Kidney (tissue), 14 donors: ENCODE data around the gene RNF212. TPM values are rescaled to one million over a fixed set of nuclear protein-coding genes. Genes with fewer than 3 reads are reported as not detected.

ENCODE experiments used
- DNase-seq, 5 donors: peaks; one replicate each; pipeline ENCODE4 v3.0.0-alpha.2; 2013 to 2020
- FAIRE-seq: peaks from 2 replicates; lab custom pipeline; 2012; peaks lifted over from hg19 to GRCh38; lab: Jason Lieb, UNC
- H3K27ac ChIP-seq, 2 donors: one replicate each; pipeline ENCODE4 v1.7.0; 2013; ENCODE audit warnings: low read depth in 2 of 2, low read length in 2 of 2, inconsistent platforms in 1 of 2
- H3K27me3 ChIP-seq: one replicate; pipeline ENCODE4 v1.7.1; 2013; ENCODE audit warnings: low read length, inconsistent platforms; ENCODE audit not compliant: control insufficient read depth, insufficient read depth
- H3K36me3 ChIP-seq, 3 donors: one replicate each; pipeline versions ENCODE4 v1.7.0 to v1.7.1; 2013; ENCODE audit warnings: low read length in 3 of 3, control low read depth in 1 of 3, inconsistent platforms in 1 of 3; ENCODE audit not compliant: insufficient read depth in 3 of 3, control insufficient read depth in 2 of 3
- H3K4me1 ChIP-seq, 3 donors: one replicate each; pipeline versions ENCODE4 v1.7.0 to v1.7.1; 2013; ENCODE audit warnings: low read length in 3 of 3, inconsistent platforms in 1 of 3, low read depth in 1 of 3; ENCODE audit not compliant: control insufficient read depth in 2 of 3, insufficient read depth in 2 of 3
- H3K4me3 ChIP-seq, 3 donors: one replicate each; pipeline versions ENCODE4 v1.7.0 to v1.8.1; 2013; ENCODE audit warnings: low read length in 3 of 3, control low read depth in 1 of 3, inconsistent platforms in 1 of 3
- H3K9ac ChIP-seq, 3 donors: one replicate each; pipeline versions ENCODE4 v1.7.0 to v1.7.1; 2013; ENCODE audit warnings: low read length in 3 of 3, control low read depth in 1 of 3, inconsistent platforms in 1 of 3
- H3K9me3 ChIP-seq, 3 donors: one replicate each; pipeline versions ENCODE4 v1.7.0 to v1.7.1; 2013; ENCODE audit warnings: low read length in 3 of 3, control low read depth in 1 of 3, inconsistent platforms in 1 of 3; ENCODE audit not compliant: control insufficient read depth in 2 of 3, insufficient read depth in 1 of 3
- intact Hi-C: fragments of 100-400 bp; cut with DNase I; formaldehyde crosslinking; loops from one replicate; pipeline ENCODE4 v1.11.1; 2022
- polyA plus RNA-seq: library from polyadenylated mRNA; stranded (reverse); fragments of 350-450 nt; fragmentation: Illumina TruSeq; extraction: RNeasy Lipid Tissue Mini Kit (QIAGEN cat#74804); gene quantifications from one replicate; pipeline ENCODE4 v1.2.3, GENCODE V29; 2014; ENCODE audit warnings: low read depth, low replicate concordance; ENCODE audit not compliant: insufficient read depth
- total RNA-seq: library from RNA; stranded (reverse); fragmentation: NEBNext Ultra II Directional; extraction: Animal tissue kit (Norgen Biotek cat#: 25700); gene quantifications from one replicate; pipeline ENCODE4 v1.2.1, GENCODE V29; 2021
- TF ChIP-seq, protein P1 (sequence below): IDR thresholded peaks from 3 replicates; pipeline ENCODE4 v1.5.1; 2012; ENCODE audit warnings: mild to moderate bottlenecking, moderate library complexity, borderline replicate concordance; ENCODE audit not compliant: insufficient read depth; ENCODE audit errors: extremely low read depth
- donor health status: control.
- donor health status: control.
- donor health status: control.
- donor health status: control.
- donor health status: control.
- donor health status: DM: yes; HTN: yes; CAD: no.
- donor health status: Normal renal cell carcinoma (clear cell type).

The RNF212 gene
- total and polyA plus RNA-seq, 2 donors from 2014 or later: 5.3 to 20.8 TPM

- H3K27ac ChIP-seq: peak overlapping the region in 1 of 2 donors; percentile 11
- no peak overlapping the region for H3K9ac ChIP-seq
- intact Hi-C loops: no loop called here
- TF ChIP-seq, protein P1, sequence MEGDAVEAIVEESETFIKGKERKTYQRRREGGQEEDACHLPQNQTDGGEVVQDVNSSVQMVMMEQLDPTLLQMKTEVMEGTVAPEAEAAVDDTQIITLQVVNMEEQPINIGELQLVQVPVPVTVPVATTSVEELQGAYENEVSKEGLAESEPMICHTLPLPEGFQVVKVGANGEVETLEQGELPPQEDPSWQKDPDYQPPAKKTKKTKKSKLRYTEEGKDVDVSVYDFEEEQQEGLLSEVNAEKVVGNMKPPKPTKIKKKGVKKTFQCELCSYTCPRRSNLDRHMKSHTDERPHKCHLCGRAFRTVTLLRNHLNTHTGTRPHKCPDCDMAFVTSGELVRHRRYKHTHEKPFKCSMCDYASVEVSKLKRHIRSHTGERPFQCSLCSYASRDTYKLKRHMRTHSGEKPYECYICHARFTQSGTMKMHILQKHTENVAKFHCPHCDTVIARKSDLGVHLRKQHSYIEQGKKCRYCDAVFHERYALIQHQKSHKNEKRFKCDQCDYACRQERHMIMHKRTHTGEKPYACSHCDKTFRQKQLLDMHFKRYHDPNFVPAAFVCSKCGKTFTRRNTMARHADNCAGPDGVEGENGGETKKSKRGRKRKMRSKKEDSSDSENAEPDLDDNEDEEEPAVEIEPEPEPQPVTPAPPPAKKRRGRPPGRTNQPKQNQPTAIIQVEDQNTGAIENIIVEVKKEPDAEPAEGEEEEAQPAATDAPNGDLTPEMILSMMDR: no peak
- H3K4me3 ChIP-seq: no peak overlapping the region
- H3K27me3 ChIP-seq: no peaks in the 10 kb centered on the region
- peaks cover 0 to 12% (median 7%) of the 10 kb centered on the region in 3 donors for H3K4me1 ChIP-seq
- no peaks in the 10 kb centered on the region for H3K9me3 ChIP-seq
- H3K36me3 ChIP-seq: no peaks in the 10 kb centered on the region
- peak in 1 of 5 donors; percentile 20 for DNase-seq
- FAIRE-seq: no peak
Measured at GRCh38 chr4:1081689-1082040, 31.7 kb downstream of the RNF212 start.

DNA sequence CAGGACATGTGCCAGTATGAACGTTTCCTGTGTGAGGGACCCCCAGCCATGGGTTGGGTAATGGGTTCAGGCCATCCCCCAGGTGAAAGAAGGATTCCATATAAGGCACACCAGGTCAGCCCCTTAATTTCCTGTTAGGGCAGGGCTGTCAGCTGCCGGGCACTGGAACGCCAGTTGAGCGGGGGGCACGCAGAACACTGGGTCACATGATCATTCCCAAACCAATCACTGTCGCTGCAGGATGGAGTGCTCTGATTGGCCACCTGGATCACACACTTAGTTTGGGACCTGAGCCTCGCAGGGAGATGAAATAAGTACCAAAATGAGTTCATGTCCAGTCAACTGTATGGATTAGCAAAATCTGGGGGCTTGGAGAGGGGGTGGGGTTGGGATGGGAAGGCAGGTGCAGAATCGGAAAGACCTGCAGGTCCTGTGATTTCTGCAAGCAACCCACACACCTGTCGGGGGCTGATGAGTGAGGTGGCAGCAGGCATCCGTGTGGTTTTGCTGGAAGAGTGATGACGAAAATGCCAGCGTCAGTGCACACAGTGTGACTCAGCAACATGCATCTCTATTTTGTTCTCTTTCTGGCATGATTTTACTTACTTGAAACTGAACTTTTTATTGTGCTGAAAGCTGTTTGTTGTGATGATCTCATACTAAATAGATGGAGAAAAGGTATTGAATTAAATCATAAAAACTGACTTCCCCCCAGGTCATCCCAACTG, 32.2 kb downstream of the RNF212 start:
- TF ChIP-seq, protein P1: no peak
- intact Hi-C loops: no loop called here

DNA sequence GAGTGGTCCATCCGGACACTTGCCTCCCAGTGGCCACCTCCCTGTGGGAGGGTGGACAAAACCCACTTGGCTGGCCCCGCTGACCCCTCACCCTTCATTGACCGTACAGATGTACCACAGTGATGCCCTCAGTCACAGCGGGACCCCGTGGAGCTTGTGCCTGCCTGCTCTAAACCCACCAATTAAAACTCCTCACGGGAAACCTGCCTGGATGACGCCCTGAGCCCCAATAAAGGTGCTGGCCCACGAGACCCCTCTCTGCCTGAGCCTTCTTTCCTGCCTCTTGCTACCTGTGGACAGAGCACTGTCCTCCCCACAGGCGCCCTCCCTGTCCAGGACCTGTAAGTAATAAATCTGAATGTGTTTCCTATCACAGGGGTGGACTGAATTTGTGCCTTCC, 32.9 kb downstream of the RNF212 start:
- no peak for FAIRE-seq
- intact Hi-C loops: no loop called here

More for the DNA sequence above, 32.2 kb downstream of the RNF212 start:
- H3K27me3 ChIP-seq: no peaks in the 10 kb centered on the region
- peaks cover 0 to 12% (median 7%) of the 10 kb centered on the region in 3 donors for H3K4me1 ChIP-seq
- H3K9me3 ChIP-seq: no peaks in the 10 kb centered on the region
- H3K36me3 ChIP-seq: no peaks in the 10 kb centered on the region
- no peak overlapping the region for H3K4me3 ChIP-seq
- H3K27ac ChIP-seq: no peak overlapping the region
- H3K9ac ChIP-seq: no peak overlapping the region
- peak in 1 of 5 donors; percentile 23 for DNase-seq
- FAIRE-seq: no peak

More for the DNA sequence above, 32.9 kb downstream of the RNF212 start:
- H3K9me3 ChIP-seq: no peaks in the 10 kb centered on the region
- no peaks in the 10 kb centered on the region for H3K36me3 ChIP-seq
- no peaks in the 10 kb centered on the region for H3K27me3 ChIP-seq
- DNase-seq: peak in 1 of 5 donors; percentile 27
- no peak overlapping the region for H3K9ac ChIP-seq
- peaks cover 0 to 12% (median 7%) of the 10 kb centered on the region in 3 donors for H3K4me1 ChIP-seq
- H3K27ac ChIP-seq: no peak overlapping the region
- no peak overlapping the region for H3K4me3 ChIP-seq
- TF ChIP-seq, protein P1: no peak
